DMS 273 treated with DMSO at 0.1 percent for 48 hours (cell line): ENCODE data around the gene DCXR.

ENCODE experiments used
- DNase-seq: peaks from one replicate; lab custom pipeline; 2025; lab: John Stamatoyannopoulos, UW

Gene DCXR

DNA sequence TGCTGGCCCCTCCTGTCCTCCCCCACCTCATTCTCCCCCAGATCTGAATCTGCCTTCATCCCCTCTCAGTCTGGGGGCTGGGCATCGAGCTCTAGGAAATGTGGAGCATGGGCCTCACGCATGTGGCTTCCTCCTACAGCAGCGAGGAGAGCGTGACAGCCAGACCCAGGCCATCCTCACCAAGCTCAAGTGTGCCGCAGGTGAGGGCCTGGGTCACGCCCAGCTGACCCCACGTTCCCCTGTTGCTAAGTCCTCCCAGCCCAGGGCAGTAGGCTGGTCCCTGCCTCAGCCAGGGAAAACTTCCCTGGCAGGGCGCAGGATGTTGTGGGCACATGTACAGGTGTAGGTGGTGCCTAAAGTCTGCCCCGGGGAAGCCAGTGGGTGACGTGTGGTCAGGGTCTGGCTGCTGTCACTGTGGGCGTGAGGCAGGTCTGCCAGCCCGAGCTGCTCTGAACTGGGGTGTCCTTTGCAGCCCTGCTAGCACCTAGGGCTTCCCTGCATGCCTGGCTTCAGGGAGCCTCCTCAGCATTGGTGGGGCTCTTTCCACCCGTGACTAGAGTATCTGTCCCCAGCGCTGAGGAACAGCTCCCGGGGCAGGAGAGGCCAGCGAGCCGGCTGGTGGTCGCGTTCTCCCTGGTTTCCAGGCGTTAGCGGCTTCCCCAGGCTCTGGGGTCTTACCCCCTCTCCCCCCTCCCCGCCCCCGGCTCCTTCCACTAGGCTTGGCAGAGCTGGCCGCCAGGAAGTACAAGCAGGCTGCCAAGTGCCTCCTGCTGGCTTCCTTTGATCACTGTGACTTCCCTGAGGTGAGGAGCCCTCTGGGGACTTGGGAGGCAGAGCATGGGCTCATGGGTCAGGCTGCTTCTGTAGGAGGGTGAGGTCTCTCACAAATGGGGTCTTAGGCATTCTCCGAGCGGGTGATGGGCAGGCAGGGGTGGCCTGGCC is 17.8 kb upstream of the DCXR start:
- DNase-seq: no peak

DNA sequence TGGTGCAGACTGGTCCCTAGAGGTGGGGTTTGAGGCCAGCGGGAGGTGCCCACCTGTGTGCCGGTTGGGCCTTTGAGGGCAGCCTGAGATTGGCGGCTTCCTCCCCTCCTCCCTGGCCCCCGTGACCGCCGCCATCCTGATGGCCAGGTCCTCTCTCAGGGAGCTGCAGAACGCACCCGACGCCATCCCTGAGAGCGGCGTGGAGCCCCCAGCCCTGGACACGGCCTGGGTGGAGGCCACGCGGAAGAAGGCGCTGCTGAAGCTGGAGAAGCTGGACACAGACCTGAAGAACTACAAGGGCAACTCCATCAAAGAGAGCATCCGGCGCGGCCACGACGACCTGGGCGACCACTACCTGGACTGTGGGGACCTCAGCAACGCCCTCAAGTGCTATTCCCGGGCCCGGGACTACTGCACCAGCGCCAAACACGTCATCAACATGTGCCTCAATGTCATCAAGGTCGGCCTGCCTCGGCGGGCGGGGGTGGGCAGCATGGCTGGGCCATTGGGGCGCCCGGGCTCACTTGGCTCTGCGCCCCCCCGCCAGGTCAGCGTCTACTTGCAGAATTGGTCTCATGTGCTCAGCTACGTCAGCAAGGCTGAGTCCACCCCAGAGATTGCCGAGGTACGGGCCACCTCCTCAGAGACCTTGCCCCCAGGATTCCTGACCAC is 17.0 kb upstream of the DCXR start:
- no peak for DNase-seq

DNA sequence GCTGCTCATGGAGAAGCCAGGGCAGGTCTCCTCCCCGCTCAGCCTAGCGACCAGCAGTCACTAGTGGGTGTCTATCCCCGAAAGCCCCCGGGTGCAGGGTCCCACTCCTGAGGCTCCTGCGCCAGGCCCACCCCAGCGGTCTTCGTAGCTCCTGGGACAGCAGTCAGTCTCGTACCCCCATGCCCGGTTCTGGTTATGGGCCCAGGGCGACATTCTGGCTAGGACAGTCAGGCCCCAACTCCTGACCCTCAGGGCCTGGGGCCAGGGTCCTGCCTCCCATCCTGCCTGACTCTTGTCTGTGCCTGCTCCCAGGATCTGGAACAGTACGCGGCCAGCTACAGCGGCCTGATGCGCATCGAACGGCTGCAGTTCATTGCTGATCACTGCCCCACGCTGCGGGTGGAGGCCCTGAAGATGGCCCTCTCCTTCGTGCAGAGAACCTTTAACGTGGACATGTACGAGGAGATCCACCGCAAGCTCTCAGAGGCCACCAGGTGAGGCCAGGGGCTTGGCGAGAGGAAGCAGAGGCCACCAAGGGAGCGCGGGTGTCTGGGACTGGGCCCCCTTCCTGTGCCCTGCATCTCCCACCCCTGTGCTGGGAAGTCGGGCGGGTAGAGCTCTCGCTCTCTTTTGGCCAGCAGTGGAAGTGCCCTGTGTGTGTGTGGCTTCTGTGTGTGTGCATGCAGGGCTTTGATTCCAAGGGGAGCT is 16.2 kb upstream of the DCXR start:
- no peak for DNase-seq

DNA sequence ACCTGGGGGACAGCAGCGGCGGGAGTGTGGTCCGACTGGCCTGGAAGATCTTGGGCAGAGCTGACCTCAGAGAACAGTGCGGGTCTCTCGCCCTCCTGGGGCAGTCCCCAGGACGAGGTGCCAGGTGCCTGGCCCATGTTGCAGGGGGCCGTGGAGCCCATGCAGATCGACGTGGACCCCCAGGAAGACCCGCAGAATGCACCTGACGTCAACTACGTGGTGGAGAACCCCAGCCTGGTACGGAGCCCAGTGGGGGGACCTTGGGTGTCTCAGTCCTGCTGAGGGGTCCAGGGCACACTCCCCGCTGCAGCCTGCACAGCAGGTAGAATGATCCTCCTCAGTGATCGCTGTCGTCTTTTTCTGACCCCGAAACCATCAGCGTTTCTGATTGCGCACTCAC is 15.6 kb upstream of the DCXR start:
- no peak for DNase-seq

DNA sequence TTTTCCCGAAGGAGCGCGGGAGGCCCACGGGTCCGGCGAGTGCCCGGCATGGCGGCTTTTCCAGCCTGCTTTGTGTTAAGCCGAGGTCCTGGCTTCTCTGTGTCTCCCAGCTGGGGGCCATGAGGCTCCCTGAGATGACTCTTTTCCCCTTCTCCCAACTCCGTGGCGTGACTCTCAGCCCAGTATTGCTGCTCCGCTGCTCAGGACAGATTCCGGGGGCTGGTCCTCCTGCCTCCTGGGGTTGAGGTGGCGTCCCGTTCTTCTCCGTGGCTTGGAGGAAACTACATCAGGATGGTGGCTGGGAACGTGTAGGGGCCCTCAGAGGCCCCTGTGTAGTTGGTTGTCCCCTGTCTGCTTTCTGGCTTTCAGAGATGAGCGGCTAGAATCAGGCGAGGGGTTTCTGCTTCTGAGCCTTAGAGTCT is 15.2 kb upstream of the DCXR start:
- no peak for DNase-seq

DNA sequence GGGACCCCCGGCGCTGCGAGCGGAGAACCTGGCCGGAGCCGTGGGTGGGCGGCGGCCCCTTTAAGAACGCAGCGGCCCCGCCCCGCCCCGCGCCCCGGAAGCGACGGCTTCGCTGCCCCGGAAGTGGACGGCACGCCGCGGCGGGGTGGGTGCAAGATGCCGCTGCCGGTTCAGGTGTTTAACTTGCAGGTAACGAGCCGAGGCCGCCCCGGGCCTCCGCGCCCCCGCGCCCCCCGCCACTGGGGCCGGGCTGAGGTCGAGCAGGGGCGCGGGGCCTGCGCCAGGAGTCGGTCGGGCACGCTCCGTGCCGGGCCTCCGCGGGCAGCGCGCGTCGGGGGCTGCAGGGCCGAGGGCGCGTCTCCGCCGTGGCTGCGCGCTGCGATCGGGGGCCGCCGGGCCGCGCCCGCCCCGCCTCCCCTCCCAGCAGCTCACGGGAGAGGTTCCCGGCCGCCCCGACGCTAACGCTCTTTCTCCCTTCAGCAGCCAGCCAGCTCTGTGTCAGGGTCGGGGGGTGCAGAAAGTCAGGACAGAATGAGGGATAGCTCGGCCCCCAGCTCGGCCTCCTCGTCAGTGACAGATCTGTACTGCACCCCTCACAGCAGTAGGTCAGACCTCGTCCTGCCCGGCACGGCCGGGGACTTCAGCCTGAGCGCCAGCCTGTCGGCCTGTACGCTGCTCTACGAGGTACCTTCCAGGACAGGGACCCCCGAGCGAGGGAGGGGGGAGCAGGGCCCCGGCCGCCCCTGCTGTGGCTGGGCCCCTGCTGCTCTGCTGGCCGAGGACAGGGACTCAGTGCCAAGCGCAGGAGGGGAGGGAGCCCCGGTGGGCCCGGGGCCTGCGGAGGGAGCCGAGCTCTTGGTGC is 14.5 kb upstream of the DCXR start, which contains the start of the genes GPS1 and RFNG:
Gene GPS1 (plus strand): TSS at position 123 of the 862 bp plus-strand sequence. CDS start 34 bp downstream, at position 157.
Gene RFNG (minus strand): TSS at position 36 of the 862 bp plus-strand sequence. CDS start 45 bp downstream, outside the sequence.
- no peak for DNase-seq

DNA sequence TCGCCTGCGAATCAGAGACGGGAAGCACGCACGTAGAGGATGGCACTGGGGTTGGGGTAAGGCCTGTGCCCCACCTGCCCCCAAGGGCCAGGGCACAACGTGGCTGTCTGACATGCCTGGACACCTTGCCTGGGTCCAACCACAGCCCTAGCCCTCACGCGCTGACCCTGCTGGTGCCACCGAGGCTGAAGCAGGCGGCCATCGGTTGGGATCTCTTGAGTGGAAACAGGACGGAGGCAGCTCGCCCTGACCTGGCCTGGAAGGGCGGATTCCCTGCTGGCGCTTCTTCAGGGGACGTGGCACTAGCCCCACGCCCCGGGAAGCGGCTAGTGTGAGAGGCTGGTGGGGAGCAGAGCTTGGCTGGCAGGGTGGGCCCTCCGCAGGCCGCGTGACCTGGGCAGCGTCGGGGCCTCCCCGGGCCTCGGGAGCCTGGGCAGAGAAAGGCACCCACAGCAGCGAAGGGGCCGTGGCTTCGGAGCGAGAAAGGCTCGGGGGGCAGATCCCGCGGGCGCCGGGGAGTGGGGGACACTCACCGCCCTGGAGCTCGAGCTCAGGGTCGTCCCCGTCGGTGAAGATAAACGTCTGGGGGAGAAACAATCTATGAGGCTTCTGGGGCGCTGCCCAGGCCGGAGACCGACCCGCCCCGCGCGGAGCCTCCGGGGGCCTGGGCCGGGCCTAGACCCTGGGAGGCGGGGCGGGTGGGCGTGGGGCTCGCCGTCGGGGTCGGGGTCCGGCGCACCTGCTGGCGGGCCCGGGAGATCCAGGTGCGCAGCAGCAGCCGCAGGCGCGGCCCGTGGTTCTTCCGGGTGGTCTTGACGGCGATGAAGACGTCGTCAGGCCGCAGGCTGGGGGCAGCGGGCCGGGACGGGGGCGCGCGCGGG is 13.5 kb upstream of the DCXR start:
- no peak for DNase-seq

DNA sequence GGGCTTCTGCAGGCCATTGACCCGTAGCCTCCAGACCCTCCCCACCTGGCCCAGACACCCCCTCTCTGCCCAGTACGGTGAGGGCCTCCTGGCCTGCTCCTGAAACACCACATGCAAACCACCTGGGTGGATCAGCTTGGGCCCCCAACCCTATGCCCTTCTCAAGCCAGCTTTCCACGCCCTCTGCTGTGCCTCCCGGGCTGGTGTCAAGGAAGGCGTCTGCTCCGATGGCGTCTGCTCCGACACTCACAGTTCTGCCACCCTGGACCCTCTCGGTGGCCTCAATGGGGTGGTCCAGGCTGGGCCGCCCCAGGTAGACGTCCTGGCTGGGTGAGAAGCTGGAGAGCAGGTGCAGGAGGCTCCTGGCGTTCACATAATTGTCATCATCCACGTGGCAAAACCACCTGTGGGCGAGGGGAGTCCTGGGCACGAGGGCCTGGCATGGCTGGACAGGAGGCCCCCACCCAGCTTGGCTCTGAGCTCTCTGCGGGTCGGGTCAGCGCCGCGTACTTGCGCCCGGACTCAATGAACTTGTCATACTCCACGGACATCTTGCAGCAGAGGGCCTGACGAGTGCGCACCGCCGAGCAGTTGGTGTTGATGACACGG is 12.8 kb upstream of the DCXR start:
- DNase-seq: no peak

DNA sequence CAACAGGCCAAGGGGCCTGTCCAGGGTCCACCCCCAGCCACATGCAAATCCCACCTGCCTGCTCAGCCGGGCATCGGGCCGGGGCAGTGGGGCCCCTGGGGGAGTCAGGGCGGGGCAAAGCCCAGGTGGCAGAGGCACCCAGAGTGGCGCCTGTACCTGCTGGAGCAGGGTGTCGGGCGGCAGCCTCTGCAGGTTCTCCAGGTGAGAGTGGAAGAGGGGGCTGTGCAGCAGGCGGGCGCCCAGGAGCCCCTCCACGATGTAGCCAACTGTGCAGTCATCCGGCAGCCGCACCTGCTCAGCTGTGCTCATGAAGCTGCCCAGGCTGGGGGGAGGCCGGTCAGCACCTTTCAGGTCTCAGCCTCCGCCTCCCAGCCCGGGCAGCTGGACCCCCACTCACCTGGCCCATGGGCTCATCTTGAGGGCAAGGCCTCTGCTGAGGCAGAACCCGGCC is 12.0 kb upstream of the DCXR start:
- DNase-seq: no peak

DNA sequence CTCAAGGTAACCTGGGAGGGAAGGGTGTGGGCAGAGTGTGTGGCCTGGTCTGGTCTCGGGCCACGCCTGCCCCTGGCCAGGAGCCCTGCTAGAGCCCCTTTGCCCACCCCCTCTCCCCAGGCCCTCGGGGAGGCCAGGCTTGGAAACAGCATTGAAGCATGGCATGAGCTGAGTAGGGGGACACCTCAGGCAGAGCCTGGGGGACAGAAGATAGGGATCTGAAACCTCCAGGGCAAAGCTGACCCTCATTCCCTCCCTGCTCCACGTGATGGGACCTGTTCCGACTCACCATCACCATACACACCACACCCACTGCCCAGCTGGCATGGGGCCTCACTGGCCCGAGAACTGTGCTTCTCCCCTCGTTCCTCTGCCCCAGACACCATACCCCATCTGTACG is 11.6 kb upstream of the DCXR start:
- DNase-seq: no peak

DNA sequence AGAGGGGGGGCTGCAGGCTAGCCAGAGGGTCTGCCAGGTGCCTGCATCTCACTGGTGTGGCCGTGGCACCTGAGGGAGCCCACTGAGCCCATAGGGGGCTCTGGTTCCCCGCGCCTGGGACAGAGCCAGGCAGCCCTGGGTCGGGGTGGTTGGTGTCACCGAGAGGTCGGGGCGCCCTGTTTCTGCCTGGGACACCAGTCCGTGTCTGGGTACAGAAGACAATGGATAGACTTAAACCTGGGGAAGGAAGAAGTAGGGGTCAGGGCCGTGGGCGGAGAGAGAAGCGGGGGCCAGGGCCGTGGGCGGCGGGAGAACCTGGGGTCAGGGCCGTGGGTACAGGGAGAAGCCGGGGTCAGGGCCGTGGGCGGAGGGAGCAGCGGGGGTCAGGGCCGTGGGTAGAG is 11.1 kb upstream of the DCXR start:
- no peak for DNase-seq

DNA sequence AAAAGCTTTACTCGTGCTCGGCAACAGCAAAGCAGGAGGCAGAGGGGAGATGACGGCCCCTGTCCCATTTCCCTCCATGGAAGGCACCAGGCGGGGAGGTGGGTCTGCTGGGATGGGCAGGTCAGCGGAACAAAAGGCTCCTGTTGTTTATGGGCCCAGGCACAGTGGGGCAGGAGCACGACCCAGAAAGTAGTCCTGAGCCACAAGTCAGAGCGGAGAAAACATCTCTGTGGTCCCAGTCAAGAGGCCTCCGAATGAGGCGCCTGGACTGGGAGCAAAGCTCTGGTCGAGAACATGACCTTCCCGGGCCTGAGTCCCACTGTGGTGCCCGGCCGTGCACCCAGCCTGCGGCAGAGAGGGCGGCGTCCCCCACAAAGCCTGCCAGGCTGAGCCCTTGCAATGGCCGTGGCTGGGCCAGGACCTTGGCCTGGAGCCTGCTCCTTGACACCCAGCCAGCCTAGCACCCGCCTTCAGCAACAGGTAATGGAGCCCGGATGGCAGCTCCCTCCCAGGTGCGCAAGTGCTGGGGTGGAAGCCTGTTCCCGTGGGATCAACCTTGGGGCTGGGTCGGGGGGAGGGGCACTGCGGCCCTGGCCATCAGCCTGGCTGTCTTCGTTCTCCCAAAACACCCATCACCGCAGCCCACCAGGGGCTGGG is 10.5 kb upstream of the DCXR start:
- no peak for DNase-seq

DNA sequence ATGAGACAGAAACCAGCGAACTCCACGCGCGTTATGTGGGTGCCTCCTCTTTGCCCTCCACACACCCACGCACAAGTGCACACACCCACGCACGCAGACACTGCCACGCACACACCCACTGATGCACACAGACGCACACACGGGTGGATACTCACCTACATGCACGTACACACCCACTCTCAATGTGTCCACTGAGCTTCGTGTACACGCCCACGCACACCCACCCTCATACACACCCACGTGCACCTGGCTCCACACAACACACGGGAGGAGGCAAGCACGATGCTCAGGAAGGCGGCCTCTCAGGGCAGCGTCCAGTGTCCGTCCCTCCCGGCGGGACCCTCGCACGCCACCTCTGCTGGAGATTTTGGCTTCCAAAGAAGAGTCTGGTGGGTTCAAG is 9.9 kb upstream of the DCXR start:
- no peak for DNase-seq

DNA sequence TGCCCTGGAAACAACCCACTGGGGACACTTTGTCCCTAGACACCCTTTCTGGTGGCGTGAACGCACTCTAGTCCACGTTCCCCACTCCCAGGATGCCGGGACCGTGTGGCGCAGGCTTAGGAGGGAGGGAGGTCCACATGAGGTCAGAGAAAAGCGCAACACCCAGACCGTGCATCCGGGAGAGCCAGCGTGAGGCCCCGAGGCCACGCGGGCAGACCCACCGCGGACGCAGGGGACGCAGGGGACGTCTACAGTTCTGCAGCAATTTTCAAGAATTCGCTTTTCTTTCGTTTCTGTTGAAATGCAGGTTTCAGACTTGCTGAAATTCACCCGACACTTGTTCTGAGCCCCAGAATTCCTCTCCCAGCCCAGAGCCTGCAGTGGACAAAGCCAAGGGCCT is 9.4 kb upstream of the DCXR start:
- no peak for DNase-seq

DNA sequence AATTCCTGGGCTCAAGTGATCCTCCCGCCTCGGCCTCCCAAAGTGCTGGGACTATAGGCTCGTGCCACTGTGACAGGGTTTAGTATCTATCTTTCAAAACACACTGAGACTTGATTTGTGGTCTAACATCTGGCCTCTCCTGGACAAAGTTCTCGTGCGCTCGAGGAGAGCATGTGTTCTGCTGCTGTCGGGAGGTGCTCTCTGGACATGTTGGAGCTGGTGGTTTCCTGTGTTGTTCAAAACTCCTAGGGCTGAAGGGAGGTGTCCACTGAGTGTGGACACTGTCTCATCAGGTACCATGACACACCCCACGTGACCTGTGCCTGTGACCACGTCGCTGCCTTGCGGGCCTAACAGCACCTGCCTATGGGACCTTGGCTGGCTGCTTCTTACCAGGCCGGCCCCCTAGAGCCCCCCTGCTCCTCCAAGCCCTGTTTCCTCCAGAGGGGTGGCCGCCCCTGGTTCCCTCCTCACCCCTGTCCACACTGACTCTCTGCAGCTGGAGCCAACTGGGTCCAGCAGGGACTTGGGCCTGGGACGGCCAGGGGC is 8.5 kb upstream of the DCXR start:
- no peak for DNase-seq

DNA sequence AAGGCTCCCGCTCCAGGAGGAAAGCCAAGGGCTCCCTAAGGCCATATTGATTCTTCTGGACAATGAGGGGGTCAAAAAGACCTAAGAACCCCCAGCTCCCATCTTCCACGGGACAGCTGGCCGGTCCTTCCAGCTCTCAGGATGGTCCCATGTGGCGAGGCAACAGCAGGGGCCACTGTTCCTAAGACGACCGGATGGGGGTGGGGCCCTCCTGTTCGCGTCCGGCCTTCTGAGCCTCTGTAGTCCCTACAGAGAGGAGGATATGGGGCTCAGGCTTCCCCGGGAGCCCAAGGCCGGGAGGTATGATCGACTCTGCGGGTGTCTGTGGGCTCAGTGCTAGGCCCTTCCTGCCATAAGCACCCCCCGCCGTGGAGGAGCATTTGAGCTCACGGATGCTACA is 6.0 kb upstream of the DCXR start:
- DNase-seq: no peak

DNA sequence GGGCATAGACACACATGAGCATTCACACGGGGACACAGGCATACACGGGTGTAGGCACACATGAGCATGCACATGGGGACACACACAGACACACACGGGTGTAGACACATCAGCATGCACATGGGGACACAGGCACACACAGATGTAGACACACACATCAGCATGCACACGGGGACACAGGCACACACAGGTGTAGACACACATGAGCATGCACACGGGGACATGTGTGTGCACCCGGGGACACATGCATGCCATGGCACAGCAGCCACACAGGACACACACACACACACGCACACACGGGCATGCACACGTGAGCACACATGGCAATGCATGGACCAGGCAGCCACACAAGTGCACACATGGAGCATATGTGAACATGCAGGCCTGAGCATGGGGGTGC is 5.2 kb upstream of the DCXR start:
- DNase-seq: no peak

DNA sequence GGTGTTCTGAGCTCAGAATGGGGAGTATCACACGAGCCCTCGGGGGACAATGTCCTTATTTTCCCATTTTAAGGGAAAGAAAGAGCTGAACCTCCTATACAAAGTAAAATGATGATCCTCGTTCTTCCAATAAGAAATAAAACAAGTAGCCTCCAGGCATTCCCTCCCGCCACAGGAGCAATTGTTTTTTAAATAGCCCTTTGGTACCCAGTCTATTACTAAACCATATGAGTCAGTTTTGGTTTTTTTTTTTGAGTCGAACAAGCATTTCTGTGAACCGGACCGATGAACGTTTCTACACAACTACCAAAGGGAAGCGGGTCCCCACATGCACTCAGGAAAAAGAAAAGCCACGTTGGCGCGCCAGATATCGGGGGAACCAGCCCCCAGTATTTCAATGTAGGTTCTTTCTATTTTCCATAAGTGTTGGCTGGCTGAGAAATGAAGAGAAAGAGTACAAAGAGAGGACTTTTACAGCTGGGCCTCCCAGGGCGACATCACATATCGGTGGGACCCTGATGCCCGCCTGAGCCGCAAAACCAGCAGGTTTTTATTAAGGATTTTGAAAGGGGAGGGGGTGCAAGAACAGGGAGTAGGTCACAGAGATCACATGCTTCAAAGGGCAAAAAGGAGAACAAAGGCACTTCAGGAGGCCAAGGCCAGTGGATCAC is 3.8 kb upstream of the DCXR start:
- DNase-seq: no peak
